Motor neuron (in vitro differentiated cells): ENCODE results near the gene RHOB. TPM values are rescaled to one million over a fixed set of nuclear protein-coding genes. Genes with fewer than 3 reads are reported as not detected.

Source experiments
- ATAC-seq, 8 experiments: fragments of 200-7000 bp; cut with Tn5 transposase; replicated peaks in 6 of 8; 2 replicates each; pipeline ENCODE4 v1.8.0; 2021; ENCODE audit warnings: mild to moderate bottlenecking in 8 of 8, moderate library complexity in 8 of 8
- H3K27ac ChIP-seq, 2 donors: fragments of 250-450 bp; sonication (Bioruptor Pico); 2 replicates each; pipeline ENCODE4 v1.9.0; 2021; ENCODE audit warnings: antibody characterized with exemption in 2 of 2, mild to moderate bottlenecking in 2 of 2, moderate library complexity in 1 of 2
- H3K4me1 ChIP-seq, 2 donors: fragments of 250-450 bp; sonication (Bioruptor Pico); replicated peaks in 1 of 2; 2 replicates each; pipeline ENCODE4 v1.6.1; 2021; ENCODE audit warnings: antibody characterized with exemption in 2 of 2, mild to moderate bottlenecking in 2 of 2, moderate library complexity in 1 of 2
- H3K4me3 ChIP-seq, 5 donors: fragments of 250-450 bp; sonication (Bioruptor Pico); 2 replicates each; pipeline ENCODE4 v1.9.0; 2021; ENCODE audit warnings: antibody characterized with exemption in 5 of 5, mild to moderate bottlenecking in 5 of 5, moderate library complexity in 4 of 5
- WGBS, 10 experiments: fragments of 450-650 bp; shearing (Covaris generic); methylation state at CpG; one replicate each; pipeline ENCODE4 v1.0.0; 2022; 5-methylcytosine and 5-hydroxymethylcytosine counted together
- in situ Hi-C, 9 experiments: fragments of 400-800 bp; cut with MboI; loops; one replicate each; pipeline ENCODE4 v1.15.0; 2021; ENCODE audit warnings: low sequenced_read_pairs in 9 of 9, low pct_unique_long_range_greater_than_20kb in 2 of 9; ENCODE audit not compliant: unreplicated experiment in 9 of 9
- total RNA-seq, 8 experiments: library from RNA; unstranded; fragments of 300-600 nt; gene quantifications; 2 replicates each; pipeline versions ENCODE4 v1.2.3 to v1.2.4, GENCODE V29; 2022

RHOB gene
- total RNA-seq, 8 experiments from 2014 or later, result 12.1 to 280 (median 56.3) TPM

DNA sequence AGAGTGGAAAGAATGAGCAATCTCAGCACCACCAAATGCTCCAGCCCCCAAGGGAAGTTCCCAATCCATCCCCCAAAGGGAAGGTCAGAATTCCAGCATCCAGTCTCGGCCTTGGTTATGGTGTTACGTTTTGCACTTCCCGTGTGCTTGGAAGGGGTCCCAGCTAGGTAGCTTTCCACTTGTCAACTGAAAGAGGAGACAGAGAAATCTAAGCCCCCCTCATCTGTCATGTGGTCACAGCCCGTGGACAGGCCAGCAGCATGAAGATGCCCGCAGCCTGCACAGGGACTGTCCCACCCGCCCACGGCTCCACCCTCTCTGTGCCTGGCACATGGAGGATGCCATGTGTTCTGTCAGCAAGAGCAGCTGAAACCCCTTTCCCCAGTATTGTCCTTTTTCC is 32.1 kb downstream of the RHOB start:
- ATAC-seq, result no peak
- in situ Hi-C loops, result no loop called here
- H3K27ac ChIP-seq, result no peak overlapping the region

GRCh38 chr2:20479835-20480234 is 33.0 kb downstream of the RHOB start:
- peaks cover under 1 to 2% of the 10 kb centered on the region in 2 donors for H3K4me1 ChIP-seq
- no peak overlapping the region for H3K27ac ChIP-seq
- H3K4me3 ChIP-seq, result no peak overlapping the region
- 75 to 92% (median 85%) methylated on average over 1 to 5 of the region's 9 CpGs; no CpG with 5 or more reads in 6 of the 10 experiments for WGBS, 10 experiments
- in situ Hi-C loops, result no loop called here
- no peak for ATAC-seq

More for the DNA sequence above, 32.1 kb downstream of the RHOB start:
- H3K4me1 ChIP-seq, result peaks cover 9 to 11% of the 10 kb centered on the region in 2 donors
- WGBS, 10 experiments, result 93 to 100% (median 100%) methylated on average over 1 to 6 of the region's 7 CpGs; no CpG with 5 or more reads in 5 of the 10 experiments
- no peak overlapping the region for H3K4me3 ChIP-seq

DNA sequence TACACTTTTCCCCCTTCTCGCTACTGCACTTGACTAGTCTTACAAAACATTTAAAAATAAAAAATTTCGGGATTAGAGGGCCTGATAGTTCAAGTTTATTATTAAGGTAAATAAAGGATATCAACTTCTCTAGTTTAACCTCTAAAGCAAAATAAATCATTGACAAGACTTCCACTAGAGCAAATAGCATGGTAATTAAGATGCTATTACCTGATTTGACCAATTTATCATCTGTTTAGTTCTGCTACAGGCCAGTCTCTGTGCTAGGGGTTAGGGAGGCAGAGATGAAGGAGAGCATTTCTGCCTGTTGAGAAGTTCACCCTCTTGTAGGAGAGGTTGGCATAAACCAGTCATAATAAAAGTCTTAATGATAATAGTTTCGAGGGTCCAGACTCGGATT is 34.0 kb downstream of the RHOB start:
- H3K4me1 ChIP-seq, result no peaks in the 10 kb centered on the region
- no peak overlapping the region for H3K27ac ChIP-seq
- no peak overlapping the region for H3K4me3 ChIP-seq
- WGBS, 10 experiments, result 32 to 100% (median 76%) methylated on average over 1 to 4 of the region's 4 CpGs
- no peak for ATAC-seq
- in situ Hi-C loops, result no loop called here

- Histone ChIP-seq H3K27ac (no peak overlapping the region), H3K4me3 (no peak overlapping the region), H3K4me1 (peaks cover 0 to 4% of the 10 kb centered on the region in 2 donors)
- in situ Hi-C loops, result no loop called here
- 47 to 91% (median 64%) methylated on average over 1 to 5 of the region's 5 CpGs for WGBS, 10 experiments
- no peak for ATAC-seq
Measured at GRCh38 chr2:20481798-20482405, 35.0 kb downstream of the RHOB start.

- ATAC-seq, result no peak
- 32 to 100% (median 76%) methylated on average over 1 to 3 of the region's 3 CpGs; no CpG with 5 or more reads in 2 of the 10 experiments for WGBS, 10 experiments
- in situ Hi-C loops, result no loop called here
- peaks cover 8 to 12% of the 10 kb centered on the region in 2 donors for H3K4me1 ChIP-seq
- H3K4me3 ChIP-seq, result no peak overlapping the region
- H3K27ac ChIP-seq, result no peak overlapping the region
Measured at GRCh38 chr2:20482725-20483124, 35.9 kb downstream of the RHOB start.

- no peak overlapping the region for H3K4me3 ChIP-seq
- H3K4me1 ChIP-seq, result peaks cover 14 to 18% of the 10 kb centered on the region in 2 donors
- in situ Hi-C loops, result no loop called here
- ATAC-seq, result peak in 2 of 8 experiments; percentile 53 to 66
- H3K27ac ChIP-seq, result no peak overlapping the region
- 36 to 100% (median 92%) methylated on average over 1 to 6 of the region's 7 CpGs; no CpG with 5 or more reads in 2 of the 10 experiments for WGBS, 10 experiments
Measured at GRCh38 chr2:20483194-20483895, 36.5 kb downstream of the RHOB start.

GRCh38 chr2:20484034-20484617 is 37.3 kb downstream of the RHOB start:
- WGBS, 10 experiments, result 82 to 100% (median 93%) methylated on average over 1 to 3 of the region's 6 CpGs; no CpG with 5 or more reads in 3 of the 10 experiments
- H3K4me1 ChIP-seq, result peaks cover 15 to 23% of the 10 kb centered on the region in 2 donors
- H3K4me3 ChIP-seq, result no peak overlapping the region
- in situ Hi-C loops, result no loop called here
- no peak overlapping the region for H3K27ac ChIP-seq
- ATAC-seq, result no peak

DNA sequence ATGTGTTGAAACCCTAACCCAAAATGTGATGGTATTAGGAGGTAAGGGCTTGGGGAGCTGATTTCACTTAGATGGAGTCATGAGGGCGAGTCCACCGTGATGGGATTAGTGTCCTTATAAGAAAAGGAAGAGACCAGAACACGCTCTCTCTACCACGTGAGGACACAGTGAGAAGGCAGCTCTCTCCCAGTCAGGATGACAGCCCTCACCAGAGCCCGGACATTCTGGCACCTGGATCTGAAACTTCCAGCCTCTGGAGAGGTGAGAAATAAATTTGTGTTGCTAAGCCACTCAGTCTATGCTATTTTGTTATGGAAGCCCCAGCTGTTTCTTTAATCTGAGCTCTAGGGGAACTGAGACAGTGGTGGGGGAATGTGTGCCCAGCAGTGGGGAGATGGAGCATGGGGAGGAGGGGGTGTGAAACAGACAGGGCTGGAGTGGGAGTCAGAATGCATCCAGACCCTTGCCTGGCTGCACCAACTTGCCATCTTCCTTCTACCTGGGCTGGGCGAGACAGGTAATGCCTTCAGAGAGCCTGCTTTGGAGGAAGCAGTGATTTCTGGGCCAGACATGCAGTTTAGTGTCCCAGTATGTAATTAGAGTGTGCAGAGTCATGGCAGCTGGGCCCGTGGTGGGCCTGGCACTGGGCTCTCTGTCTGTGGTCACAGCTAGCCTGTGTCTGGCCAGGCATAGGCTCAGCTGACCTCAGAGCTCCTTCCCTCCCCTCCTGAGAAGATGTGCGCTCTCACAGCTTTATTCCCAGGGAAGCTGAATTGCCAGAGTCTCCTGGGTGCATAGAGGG is 38.1 kb downstream of the RHOB start:
- Histone ChIP-seq H3K4me1 (peaks cover 15 to 23% of the 10 kb centered on the region in 2 donors), H3K27ac (no peak overlapping the region), H3K4me3 (no peak overlapping the region)
- WGBS, 10 experiments, result 0 to 100% (median 88%) methylated on average over 1 to 3 of the region's 8 CpGs; no CpG with 5 or more reads in 4 of the 10 experiments
- no peak for ATAC-seq
- in situ Hi-C loops, result no loop called here

- WGBS, 10 experiments, result 41 to 100% (median 80%) methylated on average over 1 to 5 of the region's 7 CpGs; no CpG with 5 or more reads in 1 of the 10 experiments
- in situ Hi-C loops, result no loop called here
- no peak overlapping the region for H3K4me3 ChIP-seq
- H3K4me1 ChIP-seq, result peaks cover 15 to 23% of the 10 kb centered on the region in 2 donors
- H3K27ac ChIP-seq, result no peak overlapping the region
- no peak for ATAC-seq
Measured at GRCh38 chr2:20485612-20486388, 38.9 kb downstream of the RHOB start.

DNA sequence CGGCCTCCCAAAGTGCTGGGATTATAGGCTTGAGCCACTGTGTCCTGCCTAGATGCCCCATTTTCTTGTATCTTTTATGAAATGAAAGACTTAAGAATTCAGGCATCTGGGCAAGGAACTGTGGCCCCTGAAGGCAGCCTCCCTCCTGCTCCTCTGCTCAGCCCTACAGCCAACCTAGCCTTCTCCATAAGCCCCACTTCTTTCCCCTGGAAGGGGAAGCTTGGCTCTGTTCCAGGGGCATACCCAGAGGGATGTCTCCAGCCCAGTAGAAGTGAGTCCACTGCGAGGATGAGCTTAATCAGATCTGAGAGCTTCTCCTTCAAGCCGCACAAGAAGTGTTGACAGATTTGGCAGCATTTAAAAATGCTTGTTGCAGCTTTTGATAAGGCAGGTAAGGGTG is 39.7 kb downstream of the RHOB start:
- no peak overlapping the region for H3K4me3 ChIP-seq
- peaks cover 15 to 23% of the 10 kb centered on the region in 2 donors for H3K4me1 ChIP-seq
- H3K27ac ChIP-seq, result no peak overlapping the region
- WGBS, 10 experiments, result 50 to 100% (median 96%) methylated on average over 1 to 2 of the region's 3 CpGs; no CpG with 5 or more reads in 6 of the 10 experiments
- in situ Hi-C loops, result no loop called here
- ATAC-seq, result no peak

DNA sequence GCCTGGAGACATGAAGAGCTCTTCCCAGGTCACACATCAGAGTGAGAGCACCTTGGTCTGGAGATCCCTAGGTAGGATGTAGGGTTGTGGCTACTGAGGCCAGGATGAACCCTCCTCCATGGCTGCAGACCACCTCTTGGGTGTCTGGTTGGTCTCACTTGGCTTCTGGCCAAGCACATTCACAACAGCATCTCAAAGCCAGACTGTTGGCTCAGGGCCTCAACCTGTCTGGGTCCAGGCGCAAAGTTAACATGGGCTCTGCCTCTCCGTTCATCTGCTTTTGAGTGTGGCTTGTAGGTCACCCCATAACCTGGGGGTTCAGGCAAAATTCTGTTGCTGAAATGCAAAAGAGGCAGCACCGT is 40.1 kb downstream of the RHOB start:
- H3K27ac ChIP-seq, result no peak overlapping the region

More for the DNA sequence above, 40.1 kb downstream of the RHOB start:
- in situ Hi-C loops, result no loop called here
- H3K4me3 ChIP-seq, result no peak overlapping the region
- ATAC-seq, result no peak
- WGBS, 10 experiments, result 67 to 70% methylated on average over 1 to 2 of the region's 3 CpGs; no CpG with 5 or more reads in 8 of the 10 experiments
- peaks cover 19 to 26% of the 10 kb centered on the region in 2 donors for H3K4me1 ChIP-seq
